HepG2 (cell line): ENCODE measurements around the gene NOXA1. TPM values are rescaled to one million over a fixed set of nuclear protein-coding genes. Genes with fewer than 3 reads are reported as not detected.
A peak's percentile ranks its signal among the peaks of the same experiment; 100 is the strongest.

Experiments used
- ATF4 ChIP-seq, 2 experiments: fragments of 450-650 bp in 1 of 2; sonication (generic) in 1 of 2; formaldehyde crosslinking; IDR thresholded peaks; 2 replicates each; pipeline versions ENCODE4 v1.5.0 to v1.8.0; 2020 to 2022; ENCODE audit warnings: mild to moderate bottlenecking in 1 of 2, missing genetic modification reagents in 1 of 2
- BRD4 ChIP-seq: sonication (generic); formaldehyde crosslinking; IDR thresholded peaks from 2 replicates; pipeline ENCODE4 v1.4.0; 2020; ENCODE audit warnings: missing genetic modification reagents
- CENPX ChIP-seq: sonication (generic); formaldehyde crosslinking; IDR thresholded peaks from 2 replicates; pipeline ENCODE4 v1.9.0; 2021; ENCODE audit warnings: mild to moderate bottlenecking, missing genetic modification reagents, moderate library complexity
- FOXK2 ChIP-seq: fragments of 450-650 bp; IDR thresholded peaks from 2 replicates; pipeline ENCODE4 v1.6.1; 2016
- HMG20B ChIP-seq: conservative IDR thresholded peaks from 2 replicates; pipeline ENCODE4 v1.6.1; 2016; ENCODE audit warnings: missing genetic modification reagents, missing compliant biosample characterization
- IKZF1 ChIP-seq: fragments of 450-650 bp; IDR thresholded peaks from 2 replicates; pipeline ENCODE4 v1.7.1; 2016
- JUND ChIP-seq: sonication (generic); formaldehyde crosslinking; IDR thresholded peaks from 2 replicates; pipeline ENCODE4 v1.8.0; 2022; ENCODE audit warnings: mild to moderate bottlenecking, missing genetic modification reagents
- KDM2A ChIP-seq: sonication (generic); formaldehyde crosslinking; IDR thresholded peaks from 2 replicates; pipeline ENCODE4 v1.4.0; 2020; ENCODE audit warnings: low read depth, missing genetic modification reagents, borderline replicate concordance
- NR0B2 ChIP-seq: sonication (generic); formaldehyde crosslinking; IDR thresholded peaks from 2 replicates; pipeline ENCODE4 v1.4.0; 2020; ENCODE audit warnings: mild to moderate bottlenecking, missing genetic modification reagents
- RNF219 ChIP-seq: sonication (generic); formaldehyde crosslinking; IDR thresholded peaks from 2 replicates; pipeline ENCODE4 v1.5.0; 2020; ENCODE audit warnings: mild to moderate bottlenecking, missing genetic modification reagents
- SMAD3 ChIP-seq: sonication (generic); formaldehyde crosslinking; IDR thresholded peaks from 2 replicates; pipeline ENCODE4 v1.4.0; 2020; ENCODE audit warnings: missing genetic modification reagents
- SMAD9 ChIP-seq: sonication (generic); formaldehyde crosslinking; IDR thresholded peaks from 2 replicates; pipeline ENCODE4 v1.5.1; 2020; ENCODE audit warnings: mild to moderate bottlenecking, missing genetic modification reagents
- TBL1XR1 ChIP-seq: fragments of 150-350 bp; IDR thresholded peaks from 2 replicates; pipeline ENCODE4 v1.6.1; 2014; ENCODE audit warnings: borderline replicate concordance, low read length; ENCODE audit not compliant: partially characterized antibody
- TCF7 ChIP-seq: sonication (generic); IDR thresholded peaks from 2 replicates; pipeline ENCODE4 v1.6.1; 2016; ENCODE audit warnings: antibody characterized with exemption, low read depth
- U2AF1 ChIP-seq: fragments of 200-400 bp; formaldehyde crosslinking; optimal IDR thresholded peaks from 2 replicates; pipeline ENCODE3; 2017; ENCODE audit warnings: mild to moderate bottlenecking, low read depth, low read length
- ZBTB37 ChIP-seq: sonication (generic); formaldehyde crosslinking; IDR thresholded peaks from 2 replicates; pipeline ENCODE4 v1.4.0; 2020; ENCODE audit warnings: mild to moderate bottlenecking, missing genetic modification reagents
- ZFP82 ChIP-seq: sonication (generic); formaldehyde crosslinking; IDR thresholded peaks from 2 replicates; pipeline ENCODE4 v1.5.1; 2020; ENCODE audit warnings: mild to moderate bottlenecking, missing genetic modification reagents, borderline replicate concordance
- ZNF260 ChIP-seq: sonication (generic); formaldehyde crosslinking; IDR thresholded peaks from 2 replicates; pipeline ENCODE4 v1.4.0; 2020; ENCODE audit warnings: missing genetic modification reagents, low read depth, mild to moderate bottlenecking, borderline replicate concordance
- ZNF335 ChIP-seq: sonication (generic); formaldehyde crosslinking; IDR thresholded peaks from 2 replicates; pipeline ENCODE4 v1.4.0; 2020; ENCODE audit warnings: missing genetic modification reagents
- ZNF564 ChIP-seq: sonication (generic); formaldehyde crosslinking; IDR thresholded peaks from 2 replicates; pipeline ENCODE4 v1.8.1; 2023; ENCODE audit warnings: mild to moderate bottlenecking, missing genetic modification reagents
- ZNF589 ChIP-seq: sonication (generic); formaldehyde crosslinking; conservative IDR thresholded peaks from 2 replicates; pipeline ENCODE4 v1.8.0; 2022; ENCODE audit warnings: mild to moderate bottlenecking, moderate library complexity, missing genetic modification reagents
- ZNF674 ChIP-seq: sonication (generic); formaldehyde crosslinking; IDR thresholded peaks from 2 replicates; pipeline ENCODE4 v1.5.0; 2020; ENCODE audit warnings: low read depth, mild to moderate bottlenecking, missing genetic modification reagents
- ZNF724P ChIP-seq: sonication (generic); formaldehyde crosslinking; IDR thresholded peaks from 2 replicates; pipeline ENCODE4 v1.8.0; 2022; ENCODE audit warnings: missing genetic modification reagents, borderline replicate concordance
- polyA plus RNA-seq, 8 experiments: library from polyadenylated mRNA; depleted of rRNA in 3 of 8; stranded (reverse) in 7 of 8; unstranded in 1 of 8; fragments of >200 nt; fragmentation: Illumina TruSeq in 4 of 8; extraction: Trizol in 4 of 8; gene quantifications; 2 replicates each; pipeline versions ENCODE4 v1.2.1 to v1.2.3, GENCODE V29; 2011 to 2016; ENCODE audit warnings: low read depth in 4 of 8, missing spikeins in 1 of 8, mixed read lengths in 1 of 8; ENCODE audit not compliant: insufficient read depth in 1 of 8
- total RNA-seq, 5 experiments: library from RNA; depleted of rRNA; stranded (reverse); fragments of >200 nt; fragmentation: Illumina TruSeq; extraction: Trizol; gene quantifications; 2 replicates each; pipeline ENCODE4 v1.2.3, GENCODE V29; 2016; ENCODE audit warnings: low read depth in 1 of 5
- TF ChIP-seq, protein P1 (sequence below): sonication (generic); formaldehyde crosslinking; IDR thresholded peaks from 2 replicates; pipeline ENCODE4 v1.8.1; 2023; ENCODE audit warnings: mild to moderate bottlenecking, missing genetic modification reagents
- TF ChIP-seq, protein P2 (sequence below): sonication (generic); formaldehyde crosslinking; IDR thresholded peaks from 2 replicates; pipeline ENCODE4 v1.8.0; 2022; ENCODE audit warnings: mild to moderate bottlenecking, missing genetic modification reagents, moderate library complexity

Gene NOXA1
- total and polyA plus RNA-seq, 2 of the 13 experiments (the other 11 are each of a cell fraction or from before 2014, with no cell fraction given) = 0.78 to 1.2 TPM

DNA sequence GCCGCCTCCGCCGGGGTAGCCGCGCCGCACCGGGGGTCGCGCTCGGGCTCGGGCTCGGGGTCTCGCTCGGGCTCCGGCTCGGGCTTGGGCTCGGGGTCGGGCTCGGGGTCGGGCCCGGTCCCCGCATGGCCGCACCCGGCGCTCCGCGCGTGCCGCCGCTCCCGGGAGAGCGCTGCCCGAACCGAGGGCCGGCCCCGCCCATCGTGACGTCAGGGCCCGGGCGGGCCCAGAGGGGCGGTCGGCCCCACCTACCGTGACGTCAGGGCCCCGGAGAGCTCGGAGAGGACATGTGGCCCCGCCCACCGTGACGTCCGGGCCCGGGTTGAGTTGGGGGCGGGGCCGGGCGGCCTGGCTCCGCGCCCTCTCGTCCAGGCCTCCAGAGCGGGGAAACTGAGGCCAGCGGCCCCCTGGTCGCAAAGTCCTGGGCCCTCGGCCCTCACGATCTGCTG, 36.0 kb downstream of the NOXA1 start, which contains the start of gene NSMF (continued):
- TF ChIP-seq KDM2A (CRISPR knock-in tag) = 0 out of 2 replicates have a peak, but pooled peaks have one; percentile 32
- no peak for TF ChIP-seq ZNF335 (CRISPR knock-in tag)
- TF ChIP-seq, protein P1, sequence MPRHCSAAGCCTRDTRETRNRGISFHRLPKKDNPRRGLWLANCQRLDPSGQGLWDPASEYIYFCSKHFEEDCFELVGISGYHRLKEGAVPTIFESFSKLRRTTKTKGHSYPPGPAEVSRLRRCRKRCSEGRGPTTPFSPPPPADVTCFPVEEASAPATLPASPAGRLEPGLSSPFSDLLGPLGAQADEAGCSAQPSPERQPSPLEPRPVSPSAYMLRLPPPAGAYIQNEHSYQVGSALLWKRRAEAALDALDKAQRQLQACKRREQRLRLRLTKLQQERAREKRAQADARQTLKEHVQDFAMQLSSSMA (CRISPR knock-in tag) = no peak
- TF ChIP-seq ZNF260 (CRISPR knock-in tag) = no peak
- TF ChIP-seq ZNF724P (CRISPR knock-in tag) = no peak
- no peak for TF ChIP-seq ZNF589 (CRISPR knock-in tag)
- TF ChIP-seq TCF7 = no peak
- TF ChIP-seq SMAD3 (CRISPR knock-in tag) = no peak
- TF ChIP-seq ATF4 (CRISPR knock-in tag; IDR thresholded peaks at IDR 0.05) = no peak
- TF ChIP-seq, protein P2, sequence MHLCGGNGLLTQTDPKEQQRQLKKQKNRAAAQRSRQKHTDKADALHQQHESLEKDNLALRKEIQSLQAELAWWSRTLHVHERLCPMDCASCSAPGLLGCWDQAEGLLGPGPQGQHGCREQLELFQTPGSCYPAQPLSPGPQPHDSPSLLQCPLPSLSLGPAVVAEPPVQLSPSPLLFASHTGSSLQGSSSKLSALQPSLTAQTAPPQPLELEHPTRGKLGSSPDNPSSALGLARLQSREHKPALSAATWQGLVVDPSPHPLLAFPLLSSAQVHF (CRISPR knock-in tag) = no peak
- TF ChIP-seq U2AF1 = no peak
- no peak for TF ChIP-seq FOXK2
- TF ChIP-seq ZNF564 (CRISPR knock-in tag) = no peak
- TF ChIP-seq NR0B2 (CRISPR knock-in tag) = no peak; the same call in 1 of the 2 replicates
- no peak for TF ChIP-seq RNF219 (CRISPR knock-in tag)
- no peak for TF ChIP-seq CENPX (CRISPR knock-in tag)
- TF ChIP-seq BRD4 = 0 out of 2 replicates have a peak, but pooled peaks have one; percentile 79
- no peak for TF ChIP-seq TBL1XR1
- TF ChIP-seq JUND (CRISPR knock-in tag) = no peak
- no peak for TF ChIP-seq ZBTB37
- TF ChIP-seq IKZF1 = no peak
- TF ChIP-seq HMG20B = no peak
- TF ChIP-seq SMAD9 (CRISPR knock-in tag) = no peak
- TF ChIP-seq ZFP82 (CRISPR knock-in tag) = no peak
- TF ChIP-seq ZNF674 (CRISPR knock-in tag) = no peak
